GM13976 (cell line): ENCODE measurements around the gene CMTM1.
"Not testable (repeated sequence)": the region's sequence is repeated elsewhere in the genome, so short reads cannot be mapped to it uniquely, and the experiment has no call there.

Experiments
- DNase-seq: peaks from one replicate; pipeline ENCODE4 v3.0.0; 2012; ENCODE audit warnings: low spot score
- in situ Hi-C: fragments of 300-500 bp; cut with MboI; formaldehyde crosslinking; loops from one replicate; pipeline ENCODE4 v1.12.0; 2022; ENCODE audit warnings: low sequenced_read_pairs, mixed read lengths, inconsistent platforms; ENCODE audit not compliant: unreplicated experiment
- TF ChIP-seq, protein P1 (sequence below): IDR thresholded peaks from 2 replicates; pipeline ENCODE4 v1.5.1; 2012; ENCODE audit warnings: borderline replicate concordance, mild to moderate bottlenecking; ENCODE audit not compliant: insufficient read depth; ENCODE audit errors: extremely low read depth, missing control alignments, control extremely low read depth

The CMTM1 gene

DNA sequence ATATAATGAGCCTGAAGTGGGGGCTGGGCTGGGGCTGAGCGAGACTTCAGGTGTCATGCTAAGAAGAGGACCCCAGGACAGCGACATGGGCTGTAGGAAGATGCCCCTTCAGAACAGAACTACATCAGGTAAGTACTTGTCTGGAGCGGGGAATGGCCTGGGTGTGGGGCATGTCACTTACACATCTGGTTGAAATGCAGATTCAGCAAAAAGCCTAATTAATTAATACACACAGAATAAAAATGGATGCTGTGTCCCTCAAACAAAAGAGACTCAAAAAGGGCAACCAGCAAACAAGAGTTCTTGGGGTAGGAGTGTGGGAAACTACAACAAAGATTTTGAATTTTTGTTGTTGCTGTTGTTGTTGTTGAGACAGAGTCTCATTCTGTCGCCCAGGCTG is 24.8 kb downstream of the CMTM1 start:
- in situ Hi-C loops = no loop called here
- TF ChIP-seq, protein P1, sequence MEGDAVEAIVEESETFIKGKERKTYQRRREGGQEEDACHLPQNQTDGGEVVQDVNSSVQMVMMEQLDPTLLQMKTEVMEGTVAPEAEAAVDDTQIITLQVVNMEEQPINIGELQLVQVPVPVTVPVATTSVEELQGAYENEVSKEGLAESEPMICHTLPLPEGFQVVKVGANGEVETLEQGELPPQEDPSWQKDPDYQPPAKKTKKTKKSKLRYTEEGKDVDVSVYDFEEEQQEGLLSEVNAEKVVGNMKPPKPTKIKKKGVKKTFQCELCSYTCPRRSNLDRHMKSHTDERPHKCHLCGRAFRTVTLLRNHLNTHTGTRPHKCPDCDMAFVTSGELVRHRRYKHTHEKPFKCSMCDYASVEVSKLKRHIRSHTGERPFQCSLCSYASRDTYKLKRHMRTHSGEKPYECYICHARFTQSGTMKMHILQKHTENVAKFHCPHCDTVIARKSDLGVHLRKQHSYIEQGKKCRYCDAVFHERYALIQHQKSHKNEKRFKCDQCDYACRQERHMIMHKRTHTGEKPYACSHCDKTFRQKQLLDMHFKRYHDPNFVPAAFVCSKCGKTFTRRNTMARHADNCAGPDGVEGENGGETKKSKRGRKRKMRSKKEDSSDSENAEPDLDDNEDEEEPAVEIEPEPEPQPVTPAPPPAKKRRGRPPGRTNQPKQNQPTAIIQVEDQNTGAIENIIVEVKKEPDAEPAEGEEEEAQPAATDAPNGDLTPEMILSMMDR = no peak
- DNase-seq = no peak

DNA sequence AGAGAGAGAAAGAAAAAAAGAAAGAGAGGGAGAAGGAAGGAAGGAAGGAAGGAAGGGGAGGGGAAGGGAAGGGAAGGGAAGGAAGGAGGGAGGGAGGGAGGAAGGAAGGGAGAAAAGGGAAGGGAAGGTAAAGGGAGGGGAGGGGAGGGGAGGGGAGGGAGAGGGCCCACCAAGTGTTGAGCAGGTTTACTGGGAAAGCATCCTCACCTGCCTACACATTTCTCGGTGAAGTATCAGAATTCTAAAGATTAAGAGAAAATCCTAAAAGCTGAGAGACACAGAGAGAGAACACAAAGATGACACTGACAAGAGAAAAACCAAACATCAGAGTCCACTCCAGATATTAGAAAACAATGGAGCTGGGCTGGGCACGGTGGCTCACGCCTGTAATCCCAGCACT is 26.0 kb downstream of the CMTM1 start:
- TF ChIP-seq, protein P1 = no peak
- no peak for DNase-seq
- in situ Hi-C loops = no loop called here

DNA sequence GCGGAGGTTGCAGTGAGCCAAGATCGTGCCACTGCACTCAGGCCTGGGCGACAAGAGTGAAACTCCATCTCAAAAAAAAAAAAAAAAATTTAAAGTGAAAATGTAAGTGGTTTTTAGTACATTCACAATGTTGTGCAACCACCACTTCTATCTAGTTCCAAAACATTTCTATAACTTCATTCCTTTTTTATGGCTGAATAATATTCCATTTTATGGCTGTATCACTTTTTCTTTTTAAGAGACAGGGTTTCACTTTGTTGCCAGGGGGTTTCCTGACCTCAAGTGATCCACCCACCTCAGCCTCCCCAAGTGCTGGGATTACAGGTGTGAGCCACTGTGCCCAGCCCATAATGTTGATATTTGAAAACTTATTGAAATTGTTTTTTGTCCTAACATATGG is 26.6 kb downstream of the CMTM1 start:
- DNase-seq = no peak
- TF ChIP-seq, protein P1 = no peak
- in situ Hi-C loops = no loop called here

DNA sequence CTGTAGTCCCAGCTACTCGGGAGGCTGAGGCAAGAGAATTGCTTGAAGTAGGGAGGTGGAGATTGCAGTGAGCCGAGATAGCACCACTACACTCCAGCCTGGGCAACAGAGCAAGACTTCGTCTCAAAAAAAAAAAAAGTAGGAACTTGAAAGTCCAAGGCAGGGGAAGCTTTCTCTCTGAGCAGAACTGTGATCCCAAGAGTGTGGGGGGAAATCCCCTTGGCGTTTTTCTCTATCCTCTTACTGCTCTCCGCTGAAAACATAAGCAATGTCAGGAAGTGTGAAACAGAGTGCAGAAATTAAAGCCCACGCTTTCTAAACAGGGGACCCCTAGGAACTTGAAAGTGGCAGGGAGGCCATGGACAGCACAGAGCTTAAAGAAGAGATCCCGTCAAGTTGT is 28.5 kb downstream of the CMTM1 start:
- TF ChIP-seq, protein P1 = no peak
- no peak for DNase-seq
- in situ Hi-C loops = no loop called here

DNA sequence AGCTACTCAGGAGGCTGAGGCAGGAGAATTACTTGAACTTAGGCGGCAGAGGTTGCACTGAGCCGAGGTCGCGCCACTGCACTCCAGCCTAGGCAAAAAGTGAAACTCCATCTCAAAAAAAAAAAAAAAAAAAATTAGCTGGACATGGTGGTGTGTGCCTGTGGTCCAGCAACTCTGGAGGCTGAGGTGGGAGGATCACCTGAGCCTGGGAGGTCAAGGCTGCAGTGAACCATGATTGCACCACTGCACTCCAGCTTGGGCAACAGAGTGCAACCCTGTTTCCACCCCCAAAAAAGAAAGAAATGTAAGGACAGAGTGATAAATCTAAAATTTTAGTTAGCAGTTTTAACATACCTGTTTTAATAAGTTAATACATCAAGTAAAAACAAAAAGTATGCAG is 30.3 kb downstream of the CMTM1 start:
- DNase-seq, in situ Hi-C loops: not testable (repeated sequence)

DNA sequence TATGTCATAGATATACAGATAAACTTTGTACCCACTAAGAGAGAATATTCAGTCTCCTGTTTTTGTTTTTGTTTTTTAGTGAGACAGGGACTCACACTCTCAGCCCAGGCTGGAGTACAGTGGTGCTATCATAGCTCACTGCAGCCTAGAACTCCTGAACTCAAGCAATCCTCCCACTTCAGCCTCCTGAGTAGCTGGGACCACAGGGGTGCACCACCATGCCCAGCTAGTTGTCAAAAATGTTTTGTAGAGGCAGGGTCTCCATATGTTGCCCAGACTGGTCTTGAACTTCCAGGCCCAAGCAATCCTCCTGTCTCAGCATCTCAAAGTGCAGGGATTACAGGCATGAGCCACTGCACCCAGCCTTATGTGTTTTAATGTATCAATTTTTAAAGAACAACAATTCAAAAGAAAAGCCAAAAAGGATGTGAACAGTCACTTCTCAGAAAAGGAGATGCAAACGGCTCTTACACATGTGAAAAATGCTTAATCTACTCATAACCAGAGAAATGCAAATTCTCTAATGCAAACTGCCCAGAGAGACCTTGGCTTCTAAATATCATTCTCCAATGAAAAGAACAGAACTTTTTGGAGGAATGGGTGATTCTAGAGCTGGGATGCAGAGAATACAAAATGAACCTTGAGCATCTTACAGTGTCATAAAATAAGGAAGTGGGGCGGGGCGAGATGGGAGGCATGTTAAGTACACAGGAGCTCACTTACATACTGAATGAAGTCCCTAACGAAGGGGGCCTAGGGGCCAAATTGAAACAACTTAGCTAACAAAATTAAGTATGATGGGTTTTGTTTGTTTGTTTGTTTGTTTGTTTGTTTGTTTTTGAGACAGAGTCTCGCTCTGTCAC is 31.0 kb downstream of the CMTM1 start:
- TF ChIP-seq, protein P1 = no peak
- in situ Hi-C loops = no loop called here
- DNase-seq = no peak

DNA sequence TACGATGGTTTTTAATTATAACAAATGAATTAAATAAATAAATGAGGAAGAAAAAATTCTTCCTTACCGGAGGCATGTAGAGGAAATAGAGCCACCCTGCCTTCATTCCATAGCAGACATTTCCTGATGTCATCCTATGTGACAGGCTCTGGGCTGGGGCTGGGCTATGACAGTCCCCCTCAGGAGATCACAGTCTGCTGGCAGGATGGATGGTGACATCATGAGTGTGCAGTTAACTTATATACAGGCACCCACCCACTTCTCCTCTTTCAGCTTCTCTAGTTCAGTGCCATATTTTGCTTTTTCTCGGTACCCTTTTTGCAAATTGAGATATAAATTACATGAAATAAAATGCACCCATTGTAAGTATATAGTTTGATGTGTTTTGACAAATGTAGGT is 31.9 kb downstream of the CMTM1 start:
- DNase-seq = no peak
- TF ChIP-seq, protein P1 = no peak
- in situ Hi-C loops = no loop called here
